HPDE6-E6E7 (cell line): Measurements from ENCODE around the gene SOX12.
"Not testable (repeated sequence)": the region's sequence is repeated elsewhere in the genome, so short reads cannot be mapped to it uniquely, and the experiment has no call there.

Experiments
- DNase-seq: peaks from one replicate; pipeline ENCODE4 v3.0.0; 2011; ENCODE audit warnings: missing footprints; ENCODE audit errors: extremely low spot score

The SOX12 gene

GRCh38 chr20:328975-329695 is 3.8 kb downstream of the SOX12 start:
- DNase-seq: no peak

GRCh38 chr20:329851-330232 is 4.5 kb downstream of the SOX12 start:
- no peak for DNase-seq

DNA sequence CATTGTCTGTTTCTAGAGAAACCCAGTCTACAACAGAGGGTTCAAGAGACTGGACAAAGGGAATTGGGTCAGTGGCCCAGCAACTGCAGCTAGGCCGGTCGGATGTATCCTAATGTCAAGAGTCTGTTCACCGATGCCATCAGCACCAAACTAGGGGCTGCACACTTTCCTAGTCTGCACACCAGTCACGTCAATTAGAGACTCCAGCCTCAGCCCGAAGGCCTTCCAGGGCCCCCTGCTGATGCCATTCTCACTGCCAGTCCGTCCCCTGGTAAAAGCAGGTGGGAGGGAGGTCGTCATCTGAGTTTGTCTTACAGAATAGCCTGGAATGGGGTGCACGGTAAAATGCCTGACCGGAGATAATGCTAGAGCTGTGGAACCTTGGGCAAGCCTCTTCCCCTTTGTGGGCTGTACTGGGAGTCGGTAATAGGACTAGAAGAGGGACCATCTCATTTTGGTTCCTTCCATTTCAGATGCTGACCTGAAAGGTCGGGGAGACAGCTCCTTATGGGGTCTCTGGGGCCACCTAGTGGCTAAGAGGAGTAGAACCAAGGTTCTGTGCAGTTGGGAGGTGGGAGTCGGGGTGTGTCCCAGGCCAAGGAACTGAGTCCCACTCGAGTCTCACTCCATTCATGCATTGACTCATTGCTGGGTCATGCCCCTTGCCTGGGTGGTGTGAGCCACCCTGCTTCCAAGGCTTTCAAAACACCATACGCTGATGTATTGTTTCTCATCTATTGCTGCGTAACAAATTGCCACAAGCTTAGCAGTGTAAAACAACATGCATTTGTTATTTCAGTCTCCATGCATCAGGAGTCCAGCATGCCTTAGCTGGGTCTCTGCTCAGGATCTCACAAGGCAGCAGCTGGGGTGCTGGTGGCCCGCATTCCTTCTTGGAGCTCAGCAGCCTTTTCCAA is 5.1 kb downstream of the SOX12 start:
- no peak for DNase-seq

GRCh38 chr20:334578-334977 is 9.2 kb downstream of the SOX12 start:
- DNase-seq: no peak

GRCh38 chr20:336040-336439 is 10.7 kb downstream of the SOX12 start:
- not testable (repeated sequence) for DNase-seq

GRCh38 chr20:341682-342081 is 16.3 kb downstream of the SOX12 start:
- DNase-seq: no peak

- no peak for DNase-seq
These were observed 17.8 kb downstream of the SOX12 start for GRCh38 chr20:343107-343506.

DNA sequence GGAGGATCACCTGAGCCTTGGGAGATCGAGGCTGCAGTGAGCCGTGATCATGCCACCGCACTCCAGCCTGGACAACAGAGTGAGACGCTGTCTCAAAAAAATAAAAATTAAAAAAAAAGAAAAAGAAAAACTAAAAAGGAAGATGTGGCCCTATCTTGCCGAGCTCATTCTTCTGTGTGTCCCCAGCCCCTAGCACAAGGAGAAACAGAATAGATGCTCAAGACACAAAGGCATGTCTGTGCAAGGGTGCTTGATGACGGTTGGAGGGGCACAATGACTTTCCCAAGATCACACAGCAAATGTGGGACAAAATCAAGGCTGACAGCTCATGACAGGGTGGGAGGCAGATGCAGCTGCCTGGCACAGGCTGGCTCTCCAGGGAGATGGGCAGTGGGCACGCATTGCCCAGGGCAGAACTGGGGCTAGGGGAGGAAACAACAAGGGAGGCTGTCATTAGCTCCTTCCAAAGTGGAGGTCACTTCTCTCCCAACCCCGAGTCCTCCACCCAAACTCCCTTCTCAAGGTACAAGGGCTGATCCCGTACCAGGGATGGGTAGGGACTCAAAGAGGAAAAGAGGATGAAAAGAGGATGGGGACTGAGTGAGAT is 20.8 kb downstream of the SOX12 start:
- DNase-seq: no peak

GRCh38 chr20:346640-347316 is 21.4 kb downstream of the SOX12 start, which contains the start of gene NRSN2:
Gene NRSN2, plus strand, starts transcription at chr20:347111. Its CDS starts 2,533 bp downstream, at chr20:349644.
- DNase-seq: no peak

- DNase-seq: no peak
These were observed 21.9 kb downstream of the SOX12 start for GRCh38 chr20:347317-347639.

DNA sequence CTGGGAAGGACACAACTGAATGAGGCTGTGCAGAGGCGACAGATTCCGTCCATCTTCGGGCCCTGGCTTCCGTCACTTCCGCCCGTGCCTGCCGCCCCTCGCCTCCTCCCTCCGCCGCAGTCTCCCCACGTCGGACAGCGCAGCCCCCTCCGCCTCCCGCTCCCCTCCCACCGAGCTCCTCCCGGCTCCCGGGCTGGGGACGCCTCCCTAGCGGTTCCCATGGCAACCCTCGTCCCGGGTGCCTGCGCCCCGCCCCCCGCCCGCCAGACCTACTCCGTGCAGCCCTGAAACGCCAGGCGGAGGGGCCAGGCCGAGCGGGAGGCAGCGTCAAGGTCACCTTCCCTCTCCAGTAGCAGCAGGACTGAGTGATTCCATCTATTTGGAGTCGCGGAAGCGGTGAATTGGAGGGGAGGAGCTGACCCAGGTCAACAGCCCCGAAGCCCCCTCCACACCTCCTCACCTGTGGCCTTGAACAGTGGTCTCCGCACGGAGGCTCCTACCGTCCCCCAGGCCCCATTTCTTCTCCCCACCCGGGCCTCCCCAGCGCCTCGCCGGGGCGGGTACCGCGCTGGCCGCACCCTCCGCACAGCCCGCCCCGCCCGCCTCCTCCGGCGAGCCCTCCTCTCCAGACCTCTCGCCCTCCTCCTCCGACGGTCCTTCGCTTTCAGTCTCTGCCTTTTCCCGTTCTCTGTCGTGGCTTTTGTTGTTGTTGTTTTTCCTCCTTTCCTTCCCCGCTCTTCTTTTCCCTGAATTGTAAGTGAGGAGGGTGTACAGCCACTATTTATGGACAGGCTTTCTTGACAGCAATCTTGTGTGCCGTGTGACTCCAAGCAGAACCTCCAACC is 22.5 kb downstream of the SOX12 start:
- peak; percentile 98 for DNase-seq

- DNase-seq: no peak
These were observed 23.9 kb downstream of the SOX12 start for GRCh38 chr20:348972-349841.

- no peak for DNase-seq
These were observed 27.8 kb downstream of the SOX12 start for GRCh38 chr20:353166-353565.

DNA sequence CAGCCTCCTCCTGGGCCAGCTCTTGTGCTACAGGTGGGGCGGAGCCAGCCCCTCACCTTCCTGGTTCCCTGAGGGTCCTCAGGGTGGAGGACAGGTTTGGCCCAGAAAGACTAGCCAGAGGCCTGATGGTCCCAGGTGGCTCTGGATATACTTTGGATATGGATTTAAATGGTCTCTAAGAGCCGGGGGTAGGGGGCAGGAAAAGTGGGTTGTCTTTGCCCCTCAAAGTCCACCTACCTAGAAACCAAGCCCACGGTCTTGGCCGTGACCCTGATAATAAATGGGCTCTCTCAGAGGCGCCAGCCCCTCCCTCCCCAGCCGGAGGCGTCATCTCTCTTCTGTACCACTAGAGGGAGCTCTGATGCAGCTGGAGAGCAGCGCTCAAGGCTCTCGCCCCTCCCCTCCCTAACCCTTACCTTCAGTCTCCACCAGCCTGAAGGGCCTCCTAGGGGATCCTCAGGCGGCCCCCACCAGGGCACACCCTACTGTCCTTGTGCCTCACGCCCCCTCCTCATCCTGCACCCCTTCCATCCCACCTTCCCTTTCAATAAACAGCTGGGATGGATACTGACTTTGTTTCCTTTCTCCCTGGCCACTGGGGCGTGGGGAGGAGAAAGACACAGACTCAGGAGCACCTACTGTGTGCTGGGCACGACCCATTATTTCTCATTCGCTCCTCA is 29.1 kb downstream of the SOX12 start:
- DNase-seq: peak; percentile 95

DNA sequence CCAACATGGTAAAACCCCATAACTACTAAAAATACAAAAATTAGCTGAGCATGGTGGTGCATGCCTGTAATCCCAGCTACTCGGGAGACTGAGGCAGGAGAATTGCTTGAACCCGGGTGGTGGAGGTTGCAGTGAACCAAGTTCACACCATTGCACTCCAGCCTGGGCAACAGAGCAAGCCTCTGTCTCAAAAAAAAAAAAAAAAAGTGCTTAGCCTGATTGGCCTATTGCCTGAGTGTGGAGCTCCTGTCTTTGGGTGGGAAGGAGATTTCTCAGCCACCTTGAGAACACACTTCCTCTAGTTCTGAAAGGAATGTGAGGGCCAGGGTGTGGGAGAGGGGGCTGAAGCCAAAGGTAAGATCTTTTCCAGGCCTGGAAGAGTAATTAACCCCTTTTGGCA is 30.8 kb downstream of the SOX12 start:
- DNase-seq: not testable (repeated sequence)

DNA sequence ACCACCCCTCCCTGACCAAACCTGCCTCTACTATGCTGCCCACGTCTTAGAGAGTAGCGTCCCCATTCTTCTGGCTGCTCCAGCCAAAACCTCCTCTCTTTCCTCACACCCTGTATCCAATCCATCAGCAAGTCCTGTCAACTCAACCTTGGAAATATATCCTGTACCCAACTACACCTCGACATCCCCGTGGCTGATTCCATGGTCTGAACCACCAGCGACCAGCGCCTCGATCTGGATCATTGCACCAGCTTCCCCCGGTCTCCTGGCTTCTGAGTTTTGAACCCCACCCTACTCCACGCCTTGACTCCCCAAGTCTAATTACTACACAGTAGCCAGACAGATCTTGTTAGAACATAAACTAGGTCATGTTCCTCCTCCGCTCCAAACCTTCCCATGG is 31.4 kb downstream of the SOX12 start:
- no peak for DNase-seq

DNA sequence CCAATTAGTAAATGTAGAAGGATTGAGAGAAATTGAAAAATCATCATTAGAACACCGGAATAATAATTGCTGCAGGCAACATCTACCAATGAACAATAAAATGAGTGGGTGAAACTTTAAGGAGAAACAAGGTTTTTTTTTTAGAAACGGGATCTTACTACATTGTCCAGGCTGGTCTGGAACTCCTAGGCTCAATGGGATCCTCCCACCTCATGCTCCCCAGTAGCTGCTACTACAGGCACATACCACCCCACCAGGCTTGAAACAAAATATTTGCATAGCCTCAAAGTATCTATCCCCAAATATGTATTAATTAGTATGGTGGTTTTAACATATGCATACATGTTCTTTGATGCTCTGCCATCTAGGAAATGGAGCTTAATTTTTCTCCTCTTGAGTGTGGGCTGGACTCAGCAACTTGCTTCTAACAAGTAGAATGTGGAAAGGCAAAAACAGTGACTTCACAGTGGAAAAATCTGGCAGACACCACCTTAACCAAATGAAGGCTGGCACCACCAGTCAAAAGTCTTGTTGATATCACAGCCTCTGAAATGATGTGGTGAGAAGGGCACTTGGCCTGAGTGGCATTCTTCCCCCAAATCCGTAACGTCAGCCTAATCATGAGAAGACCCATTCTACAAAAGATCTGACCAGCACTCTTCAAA is 33.7 kb downstream of the SOX12 start:
- DNase-seq: no peak

GRCh38 chr20:361561-361960 is 36.2 kb downstream of the SOX12 start:
- DNase-seq: no peak
